HepG2 (cell line): ENCODE data around the gene ERV3-1. TPM values are rescaled to one million over a fixed set of nuclear protein-coding genes. Genes with fewer than 3 reads are reported as not detected.
"Not testable (repeated sequence)": the region's sequence is repeated elsewhere in the genome, so short reads cannot be mapped to it uniquely, and the experiment has no call there.

ENCODE experiments used
- ATAC-seq: fragments of 200-7000 bp; cut with Tn5 transposase; 3 replicates; pipeline ENCODE4 v1.9.1; 2020; ENCODE audit warnings: mild to moderate bottlenecking, moderate library complexity
- BruUV-seq: library from RNA; stranded (reverse); fragments of 400-500 nt; replicated peaks from 2 replicates; lab custom pipeline; 2021; lab: Mats Ljungman, UMichigan
- CTCF ChIA-PET: fragments of 300-600 bp; formaldehyde crosslinking; extraction: SDS; loops from one replicate; lab custom pipeline; 2021; ENCODE audit warnings: low total read pairs, inconsistent platforms, low intra/inter-chr PET ratio; lab: Yijun Ruan, JAX
- POLR2A ChIA-PET: fragments of 350-600 bp; sonication (Branson Sonifier 250); formaldehyde crosslinking; loops from one replicate; lab custom pipeline; 2020; ENCODE audit warnings: antibody characterized with exemption, inconsistent platforms; lab: Yijun Ruan, JAX
- DNase-seq: peaks from one replicate; pipeline ENCODE4 v3.0.0-alpha.2; 2015; ENCODE audit warnings: low spot score
- FAIRE-seq: peaks from 3 replicates; lab custom pipeline; 2011; peaks lifted over from hg19 to GRCh38; lab: Jason Lieb, UNC
- H2AFZ ChIP-seq: one replicate; pipeline ENCODE4 v1.6.1; 2011; ENCODE audit warnings: low read length, inconsistent platforms
- H3K27ac ChIP-seq: fragments of 300-600 bp; 3 replicates; pipeline ENCODE4 v1.8.0; 2011; ENCODE audit warnings: mixed run types, mild to moderate bottlenecking, mixed read lengths, low read length, inconsistent platforms; ENCODE audit not compliant: insufficient read depth; ENCODE audit errors: extremely low read length
- H3K27me3 ChIP-seq, 2 experiments: fragments of 200-600 bp in 1 of 2; 2 replicates in 1 of 2; 3 replicates in 1 of 2; pipeline versions ENCODE4 v1.6.0 to v1.8.0; 2011; ENCODE audit warnings: low read length in 2 of 2, mild to moderate bottlenecking in 2 of 2, moderate library complexity in 2 of 2, inconsistent platforms in 1 of 2; ENCODE audit not compliant: insufficient read depth in 2 of 2, control insufficient read depth in 1 of 2
- H3K36me3 ChIP-seq, 2 experiments: fragments of 200-600 bp in 1 of 2; replicated peaks in 1 of 2; 2 replicates in 1 of 2; 3 replicates in 1 of 2; pipeline versions ENCODE4 v1.5.1 to v1.8.0; 2011; ENCODE audit warnings: low read length in 2 of 2, inconsistent platforms in 1 of 2; ENCODE audit not compliant: insufficient read depth in 2 of 2, control insufficient read depth in 1 of 2
- H3K4me1 ChIP-seq: 2 replicates; pipeline ENCODE4 v1.5.1; 2012; ENCODE audit warnings: low read length, inconsistent platforms; ENCODE audit not compliant: insufficient read depth
- H3K4me2 ChIP-seq: 2 replicates; pipeline ENCODE4 v1.6.0; 2011; ENCODE audit warnings: low read depth, low read length, inconsistent platforms
- H3K4me3 ChIP-seq, 3 experiments: fragments of 200-600 bp in 1 of 3; sonication (generic), shearing (Covaris generic) in 1 of 3; replicated peaks in 1 of 3; 2 replicates each; pipeline ENCODE4 v1.5.1; 2011 to 2016; ENCODE audit warnings: low read length in 3 of 3, inconsistent platforms in 2 of 3, low read depth in 2 of 3, mild to moderate bottlenecking in 2 of 3, control low read depth in 1 of 3, mixed read lengths in 1 of 3; ENCODE audit not compliant: insufficient read depth in 1 of 3
- H3K79me2 ChIP-seq: one replicate; pipeline ENCODE4 v1.6.1; 2011; ENCODE audit warnings: low read length, inconsistent platforms; ENCODE audit not compliant: insufficient read depth
- H3K9ac ChIP-seq: 2 replicates; pipeline ENCODE4 v1.6.0; 2011; ENCODE audit warnings: mild to moderate bottlenecking, low read depth, low read length, inconsistent platforms; ENCODE audit not compliant: insufficient read depth
- H3K9me3 ChIP-seq: 2 replicates; pipeline ENCODE4 v1.5.1; 2012; ENCODE audit warnings: mild to moderate bottlenecking, low read length
- H4K20me1 ChIP-seq: 2 replicates; pipeline ENCODE4 v1.6.0; 2011; ENCODE audit warnings: inconsistent platforms, mild to moderate bottlenecking, low read length, moderate library complexity; ENCODE audit not compliant: insufficient read depth
- MAFF ChIP-seq: IDR thresholded peaks from 2 replicates; pipeline ENCODE4 v1.6.1; 2011; ENCODE audit warnings: low read depth, low read length, improper control_type of control experiment
- MAFK ChIP-seq, 2 experiments: IDR thresholded peaks in 1 of 2; conservative IDR thresholded peaks in 1 of 2; 2 replicates each; pipeline ENCODE4 v1.6.1; 2011; ENCODE audit warnings: improper control_type of control experiment in 2 of 2, low read length in 2 of 2
- ZNF121 ChIP-seq: sonication (generic); formaldehyde crosslinking; IDR thresholded peaks from 2 replicates; pipeline ENCODE4 v1.5.0; 2020; ENCODE audit warnings: mild to moderate bottlenecking, missing genetic modification reagents
- WGBS: methylation state at CpG from one replicate; pipeline ENCODE4 v1.1.6; 2017; ENCODE audit warnings: low lambda C conversion rate; 5-methylcytosine and 5-hydroxymethylcytosine counted together
- in situ Hi-C: cut with HindIII; loops from 2 replicates; pipeline ENCODE4 v1.10.0; 2017; ENCODE audit warnings: low pct_unique_long_range_greater_than_20kb; ENCODE audit not compliant: extremely low pct_ligation_motif_present
- intact Hi-C: fragments of 100-400 bp; cut with micrococcal nuclease; formaldehyde crosslinking; loops from one replicate; pipeline ENCODE4 v1.10.0; 2022; ENCODE audit not compliant: unreplicated experiment
- polyA plus RNA-seq, 8 experiments: library from polyadenylated mRNA; depleted of rRNA in 3 of 8; stranded (reverse) in 7 of 8; unstranded in 1 of 8; fragments of >200 nt; fragmentation: Illumina TruSeq in 4 of 8; extraction: Trizol in 4 of 8; gene quantifications; 2 replicates each; pipeline versions ENCODE4 v1.2.1 to v1.2.3, GENCODE V29; 2011 to 2016; ENCODE audit warnings: low read depth in 4 of 8, missing spikeins in 1 of 8, mixed read lengths in 1 of 8; ENCODE audit not compliant: insufficient read depth in 1 of 8
- total RNA-seq, 5 experiments: library from RNA; depleted of rRNA; stranded (reverse); fragments of >200 nt; fragmentation: Illumina TruSeq; extraction: Trizol; gene quantifications; 2 replicates each; pipeline ENCODE4 v1.2.3, GENCODE V29; 2016; ENCODE audit warnings: low read depth in 1 of 5

ERV3-1 gene
- total and polyA plus RNA-seq, 2 of the 13 experiments (the other 11 are each of a cell fraction or from before 2014, with no cell fraction given), result 20.4 to 86.3 TPM

- H3K36me3 ChIP-seq, H3K4me2 ChIP-seq, H4K20me1 ChIP-seq, DNase-seq, H3K4me3 ChIP-seq, POLR2A ChIA-PET, H2AFZ ChIP-seq, in situ Hi-C loops, H3K27ac ChIP-seq, H3K9me3 ChIP-seq, intact Hi-C loops, ATAC-seq, CTCF ChIA-PET, FAIRE-seq, H3K27me3 ChIP-seq, H3K9ac ChIP-seq, BruUV-seq: not testable (repeated sequence)
- H3K79me2 ChIP-seq, result peaks cover 22% of the 10 kb centered on the region
- TF ChIP-seq MAFF, result 0 out of 2 replicates have a peak, but pooled peaks have one; percentile 9
- TF ChIP-seq MAFK (conservative IDR thresholded peaks at IDR 0.05 in 1 of 2, IDR thresholded peaks at IDR 0.05 in 1 of 2; ENCODE audit: low read length in 2 of 2), result peak in 1 of 2 experiments; percentile 56; a peak in 3 of 4 replicates
- 98% methylated on average over 2 of the region's 2 CpGs for WGBS
- H3K4me1 ChIP-seq, result peaks cover 37% of the 10 kb centered on the region
Observed at GRCh38 chr7:65009394-65009793, 2.9 kb upstream of the ERV3-1 start.

DNA sequence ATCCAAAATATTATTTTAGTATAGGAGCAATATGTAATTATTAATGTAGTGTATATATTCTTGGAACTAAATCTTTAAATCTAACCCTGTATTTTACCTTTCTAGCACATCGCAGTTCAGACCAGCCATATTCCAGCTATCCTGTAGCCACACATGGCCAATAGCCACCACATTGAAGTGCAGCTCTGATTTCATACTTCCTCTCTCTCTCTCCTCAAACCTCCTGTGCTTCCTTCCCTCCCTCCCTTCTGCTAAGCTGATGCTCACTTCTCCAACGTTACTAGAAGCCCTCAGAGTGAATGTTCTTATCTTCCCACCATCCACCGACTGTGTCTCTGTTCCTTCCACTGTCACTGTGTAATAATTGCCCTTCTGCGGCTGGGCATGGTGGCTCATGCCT, 549 bp upstream of the ERV3-1 start:
- H3K36me3 ChIP-seq, intact Hi-C loops, DNase-seq, H3K27me3 ChIP-seq, in situ Hi-C loops, CTCF ChIA-PET, BruUV-seq, FAIRE-seq, H3K9me3 ChIP-seq, H2AFZ ChIP-seq, H4K20me1 ChIP-seq: not testable (repeated sequence)
- TF ChIP-seq ZNF121, result 0 out of 2 replicates have a peak, but pooled peaks have one; percentile 41
- Histone ChIP-seq H3K27ac (peak overlapping the region; percentile 90), H3K4me3 (peak overlapping the region; percentile 15 to 97 (median 93); a peak in 4 of 6 replicates), H3K4me1 (peaks cover 45% of the 10 kb centered on the region), H3K4me2 (peak overlapping the region; percentile 84), H3K79me2 (peaks cover 46% of the 10 kb centered on the region), H3K9ac (peak overlapping the region; percentile 94)
- ATAC-seq, result peak; percentile 43
- WGBS, result 51% methylated on average over 4 of the region's 4 CpGs
- POLR2A ChIA-PET, result interaction anchor here (0.8 to 5.2 kb wide), 22 partner anchors 9 to 469 kb away, joined by 3 to 68 read pairs (median 4); partner anchors contain the start of genes ZNF117 and ZNF273
